Adrenal gland (tissue), 5 donors: ENCODE results near the gene TNFRSF12A.

Source experiments
- CTCF ChIP-seq, 6 experiments: fragments of 450-650 bp in 4 of 6; fragments of 200-600 bp in 2 of 6; sonication (generic) in 1 of 6; IDR thresholded peaks; 1 replicate in 5 of 6; 2 replicates in 1 of 6; pipeline versions ENCODE4 v1.5.1 to v1.8.0; 2016 to 2021; ENCODE audit warnings: antibody characterized with exemption in 6 of 6, mild to moderate bottlenecking in 2 of 6, moderate library complexity in 1 of 6
- POLR2A ChIP-seq, 2 donors: fragments of 450-650 bp; IDR thresholded peaks; one replicate each; pipeline ENCODE4 v1.6.1; 2017; ENCODE audit warnings: antibody characterized with exemption in 2 of 2, mild to moderate bottlenecking in 2 of 2, moderate library complexity in 1 of 2
- donor health status: DM: no; HTN: no; CAD: no.

- TF ChIP-seq CTCF (IDR thresholded peaks at IDR 0.05): no peak
- no peak for TF ChIP-seq POLR2A (IDR thresholded peaks at IDR 0.05)
Observed at GRCh38 chr16:3020604-3021448, 658 bp downstream of the TNFRSF12A start.
